Kidney capillary endothelial cell (primary cell): ENCODE results near the gene BCL10.

ENCODE experiments used
- DNase-seq: peaks from one replicate; pipeline ENCODE4 v3.0.0-alpha.2; 2018; ENCODE audit warnings: low spot score

BCL10 gene

GRCh38 chr1:85220756-85221201, 55.7 kb downstream of the BCL10 start:
- DNase-seq = no peak

DNA sequence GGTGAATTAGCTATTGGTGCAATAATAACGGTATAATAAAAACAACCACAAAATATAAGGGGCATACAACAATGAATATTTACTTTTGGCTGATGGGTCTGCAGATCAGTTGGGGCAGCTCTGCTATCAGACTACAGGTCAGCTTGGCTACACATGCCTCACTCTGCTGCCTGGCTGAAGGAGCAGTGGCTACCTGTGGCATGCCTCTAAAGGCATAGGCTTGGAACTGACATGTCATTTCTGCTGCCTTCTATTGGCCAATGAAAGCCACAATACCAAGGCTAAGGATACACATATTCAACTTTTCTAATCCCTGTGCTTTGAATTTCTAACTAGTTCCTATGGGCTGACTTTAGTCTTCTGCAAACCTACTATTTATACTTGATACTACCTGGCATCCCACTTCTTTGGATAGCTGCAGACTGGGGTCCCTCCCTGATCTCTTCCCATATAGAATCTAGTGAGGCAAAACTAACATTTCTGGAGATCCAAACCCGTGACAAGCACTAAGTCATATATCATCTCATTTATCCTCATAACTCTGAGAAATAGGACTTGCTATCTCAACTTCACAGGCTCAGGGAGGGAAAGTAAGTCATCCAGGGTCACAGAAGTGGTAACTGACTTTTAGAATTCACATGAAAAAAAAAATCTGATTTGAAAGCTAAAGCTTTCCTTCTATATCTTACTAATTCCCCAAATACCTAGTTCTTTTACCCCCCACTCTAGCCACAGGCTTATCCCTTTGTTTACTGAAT, 56.4 kb downstream of the BCL10 start:
- no peak for DNase-seq

- no peak for DNase-seq
Observed at GRCh38 chr1:85216697-85217096, 59.7 kb downstream of the BCL10 start.
